SK-N-SH (cell line): ENCODE results near the gene PPP1R3A.

Experiments used
- CTCF ChIP-seq: fragments of 200-600 bp; sonication (generic); IDR thresholded peaks from 2 replicates; pipeline ENCODE4 v1.6.1; 2017; ENCODE audit warnings: antibody characterized with exemption, mild to moderate bottlenecking, moderate library complexity
- EP300 ChIP-seq, 2 experiments: IDR thresholded peaks; 2 replicates each; pipeline versions ENCODE4 v1.4.0 to v1.6.1; 2012; ENCODE audit warnings: borderline replicate concordance in 1 of 2, low read depth in 1 of 2, low read length in 1 of 2
- FOXM1 ChIP-seq: IDR thresholded peaks from 2 replicates; pipeline ENCODE4 v1.4.0; 2012; ENCODE audit warnings: low read depth, mild to moderate bottlenecking
- JUND ChIP-seq: IDR thresholded peaks from 2 replicates; pipeline ENCODE4 v1.4.0; 2012
- MXI1 ChIP-seq: IDR thresholded peaks from 2 replicates; pipeline ENCODE4 v1.6.1; 2012; ENCODE audit warnings: mild to moderate bottlenecking, low read depth, low read length, improper control_type of control experiment
- RAD21 ChIP-seq: IDR thresholded peaks from 2 replicates; pipeline ENCODE4 v1.6.1; 2012; ENCODE audit warnings: mild to moderate bottlenecking, low read length
- RFX5 ChIP-seq: IDR thresholded peaks from 2 replicates; pipeline ENCODE4 v1.6.1; 2012; ENCODE audit warnings: mild to moderate bottlenecking, improper control_type of control experiment, low read length
- SIN3A ChIP-seq: IDR thresholded peaks from 2 replicates; pipeline ENCODE4 v1.6.1; 2012; ENCODE audit warnings: low read depth, mild to moderate bottlenecking, low read length, moderate library complexity, borderline replicate concordance
- YY1 ChIP-seq: IDR thresholded peaks from 2 replicates; pipeline ENCODE4 v1.4.0; 2012; ENCODE audit warnings: low read depth, mild to moderate bottlenecking
- ZBTB33 ChIP-seq: IDR thresholded peaks from 2 replicates; pipeline ENCODE4 v1.4.0; 2012; ENCODE audit warnings: low read depth, borderline replicate concordance
- TF ChIP-seq, protein P1 (sequence below): IDR thresholded peaks from 2 replicates; pipeline ENCODE4 v1.4.0; 2012; ENCODE audit warnings: low read depth
- TF ChIP-seq, protein P2 (sequence below): IDR thresholded peaks from 2 replicates; pipeline ENCODE4; 2012

- TF ChIP-seq EP300 (IDR thresholded peaks at IDR 0.05; ENCODE audit: borderline replicate concordance in 1 of 2, low read depth in 1 of 2, low read length in 1 of 2) = no peak
- TF ChIP-seq CTCF = no peak
- no peak for TF ChIP-seq RFX5
- TF ChIP-seq, protein P1, sequence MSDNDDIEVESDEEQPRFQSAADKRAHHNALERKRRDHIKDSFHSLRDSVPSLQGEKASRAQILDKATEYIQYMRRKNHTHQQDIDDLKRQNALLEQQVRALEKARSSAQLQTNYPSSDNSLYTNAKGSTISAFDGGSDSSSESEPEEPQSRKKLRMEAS = no peak
- no peak for TF ChIP-seq RAD21
- TF ChIP-seq MXI1 = no peak
- TF ChIP-seq, protein P2, sequence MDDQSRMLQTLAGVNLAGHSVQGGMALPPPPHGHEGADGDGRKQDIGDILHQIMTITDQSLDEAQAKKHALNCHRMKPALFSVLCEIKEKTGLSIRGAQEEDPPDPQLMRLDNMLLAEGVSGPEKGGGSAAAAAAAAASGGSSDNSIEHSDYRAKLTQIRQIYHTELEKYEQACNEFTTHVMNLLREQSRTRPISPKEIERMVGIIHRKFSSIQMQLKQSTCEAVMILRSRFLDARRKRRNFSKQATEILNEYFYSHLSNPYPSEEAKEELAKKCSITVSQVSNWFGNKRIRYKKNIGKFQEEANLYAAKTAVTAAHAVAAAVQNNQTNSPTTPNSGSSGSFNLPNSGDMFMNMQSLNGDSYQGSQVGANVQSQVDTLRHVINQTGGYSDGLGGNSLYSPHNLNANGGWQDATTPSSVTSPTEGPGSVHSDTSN = no peak
- no peak for TF ChIP-seq JUND
- no peak for TF ChIP-seq FOXM1
- TF ChIP-seq ZBTB33 = no peak
- TF ChIP-seq SIN3A = no peak
- no peak for TF ChIP-seq YY1
Observed at GRCh38 chr7:113922049-113922448, 3.2 kb upstream of the PPP1R3A start.
